HL-60 (cell line): ENCODE results near the gene VPS41.

ENCODE experiments used
- DNase-seq, 2 experiments: peaks; one replicate each; pipeline ENCODE4 v3.0.0-alpha.2; 2010 to 2020; ENCODE audit warnings: low read depth in 1 of 2, low spot score in 1 of 2
- H3K27ac ChIP-seq: fragments of 250-450 bp; sonication (Bioruptor Pico); replicated peaks from 2 replicates; pipeline ENCODE4 v1.5.1; 2020; ENCODE audit warnings: mild to moderate bottlenecking, moderate library complexity
- H3K27me3 ChIP-seq: fragments of 250-450 bp; sonication (Bioruptor Pico); 2 replicates; pipeline ENCODE4 v1.5.1; 2021; ENCODE audit warnings: mild to moderate bottlenecking, moderate library complexity; ENCODE audit not compliant: insufficient read depth, poor library complexity, severe bottlenecking
- H3K4me3 ChIP-seq: replicated peaks from 2 replicates; pipeline ENCODE4 v1.5.1; 2011; ENCODE audit warnings: mild to moderate bottlenecking, control low read depth, low read length; ENCODE audit not compliant: insufficient read depth
- GABPA ChIP-seq: IDR thresholded peaks from 2 replicates; pipeline ENCODE4 v1.6.1; 2012; ENCODE audit warnings: low read depth
- POLR2AphosphoS5 ChIP-seq: IDR thresholded peaks from 2 replicates; pipeline ENCODE4 v1.6.1; 2012; ENCODE audit warnings: low read depth
- SPI1 ChIP-seq: IDR thresholded peaks from 2 replicates; pipeline ENCODE4 v1.6.1; 2012; ENCODE audit warnings: low read depth, mild to moderate bottlenecking, borderline replicate concordance
- TF ChIP-seq, protein P1 (sequence below): IDR thresholded peaks from one replicate; pipeline ENCODE4 v1.5.1; 2011; ENCODE audit warnings: low read length, control low read depth, inconsistent platforms; ENCODE audit not compliant: insufficient read depth
- TF ChIP-seq, protein P2 (sequence below): IDR thresholded peaks from 2 replicates; pipeline ENCODE4 v1.6.1; 2012; ENCODE audit warnings: low read depth; ENCODE audit not compliant: insufficient replicate concordance

VPS41 gene

DNA sequence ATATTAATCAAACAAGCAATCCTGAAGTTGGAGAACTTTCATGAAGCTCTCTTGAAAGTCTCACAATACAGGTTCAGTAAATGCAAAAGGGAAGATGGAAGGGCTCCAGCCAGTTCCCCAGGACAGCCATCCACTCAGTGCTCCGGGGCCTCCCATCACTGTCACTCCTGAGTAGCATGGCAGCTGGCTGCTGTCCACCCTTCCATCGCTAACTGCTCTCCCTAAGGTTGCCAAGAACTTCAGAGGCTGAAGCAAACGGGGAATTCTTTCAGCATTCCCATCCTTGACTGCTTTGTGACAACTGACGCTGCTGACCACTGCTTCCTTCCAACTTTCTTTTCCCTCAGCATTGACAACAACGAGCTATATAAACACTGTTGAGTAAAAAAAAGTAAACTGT, 69.1 kb downstream of the VPS41 start:
- DNase-seq: no peak
- Histone ChIP-seq H3K27ac (no peak overlapping the region), H3K27me3 (no peaks in the 10 kb centered on the region), H3K4me3 (no peak overlapping the region)
- TF ChIP-seq POLR2AphosphoS5: no peak

DNA sequence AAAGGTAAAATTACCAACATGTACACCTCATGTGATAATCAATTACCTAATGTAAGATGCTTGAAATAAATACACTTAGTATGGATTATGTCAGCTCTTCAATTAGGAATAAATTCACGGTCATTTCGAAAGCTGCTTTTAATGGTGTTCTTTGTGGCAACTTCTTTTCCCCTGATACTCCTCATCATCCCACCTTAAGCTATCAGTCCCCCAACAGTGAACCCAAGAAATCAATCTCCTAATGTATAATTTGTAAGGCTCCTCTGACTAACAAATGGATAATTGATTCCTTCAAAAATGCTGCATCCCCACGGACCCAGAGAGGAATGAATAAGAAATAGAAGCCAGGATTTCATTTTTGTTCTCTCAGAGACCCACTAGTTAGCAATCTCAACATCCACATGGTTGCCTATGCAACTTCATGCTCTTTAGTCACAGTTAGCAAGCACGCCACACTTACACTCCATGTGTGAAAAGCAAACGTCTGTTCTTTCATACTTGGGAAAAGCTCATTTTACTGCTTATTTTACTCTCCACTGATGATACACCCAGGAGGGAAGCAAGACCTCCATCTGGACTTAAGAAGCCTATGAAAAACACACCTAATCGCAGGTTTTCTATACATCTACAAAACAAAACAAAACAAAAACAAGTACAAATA, 70.1 kb downstream of the VPS41 start:
- TF ChIP-seq GABPA (no peak), POLR2AphosphoS5 (no peak), SPI1 (no peak)
- TF ChIP-seq, protein P1, sequence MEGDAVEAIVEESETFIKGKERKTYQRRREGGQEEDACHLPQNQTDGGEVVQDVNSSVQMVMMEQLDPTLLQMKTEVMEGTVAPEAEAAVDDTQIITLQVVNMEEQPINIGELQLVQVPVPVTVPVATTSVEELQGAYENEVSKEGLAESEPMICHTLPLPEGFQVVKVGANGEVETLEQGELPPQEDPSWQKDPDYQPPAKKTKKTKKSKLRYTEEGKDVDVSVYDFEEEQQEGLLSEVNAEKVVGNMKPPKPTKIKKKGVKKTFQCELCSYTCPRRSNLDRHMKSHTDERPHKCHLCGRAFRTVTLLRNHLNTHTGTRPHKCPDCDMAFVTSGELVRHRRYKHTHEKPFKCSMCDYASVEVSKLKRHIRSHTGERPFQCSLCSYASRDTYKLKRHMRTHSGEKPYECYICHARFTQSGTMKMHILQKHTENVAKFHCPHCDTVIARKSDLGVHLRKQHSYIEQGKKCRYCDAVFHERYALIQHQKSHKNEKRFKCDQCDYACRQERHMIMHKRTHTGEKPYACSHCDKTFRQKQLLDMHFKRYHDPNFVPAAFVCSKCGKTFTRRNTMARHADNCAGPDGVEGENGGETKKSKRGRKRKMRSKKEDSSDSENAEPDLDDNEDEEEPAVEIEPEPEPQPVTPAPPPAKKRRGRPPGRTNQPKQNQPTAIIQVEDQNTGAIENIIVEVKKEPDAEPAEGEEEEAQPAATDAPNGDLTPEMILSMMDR: no peak
- TF ChIP-seq, protein P2, sequence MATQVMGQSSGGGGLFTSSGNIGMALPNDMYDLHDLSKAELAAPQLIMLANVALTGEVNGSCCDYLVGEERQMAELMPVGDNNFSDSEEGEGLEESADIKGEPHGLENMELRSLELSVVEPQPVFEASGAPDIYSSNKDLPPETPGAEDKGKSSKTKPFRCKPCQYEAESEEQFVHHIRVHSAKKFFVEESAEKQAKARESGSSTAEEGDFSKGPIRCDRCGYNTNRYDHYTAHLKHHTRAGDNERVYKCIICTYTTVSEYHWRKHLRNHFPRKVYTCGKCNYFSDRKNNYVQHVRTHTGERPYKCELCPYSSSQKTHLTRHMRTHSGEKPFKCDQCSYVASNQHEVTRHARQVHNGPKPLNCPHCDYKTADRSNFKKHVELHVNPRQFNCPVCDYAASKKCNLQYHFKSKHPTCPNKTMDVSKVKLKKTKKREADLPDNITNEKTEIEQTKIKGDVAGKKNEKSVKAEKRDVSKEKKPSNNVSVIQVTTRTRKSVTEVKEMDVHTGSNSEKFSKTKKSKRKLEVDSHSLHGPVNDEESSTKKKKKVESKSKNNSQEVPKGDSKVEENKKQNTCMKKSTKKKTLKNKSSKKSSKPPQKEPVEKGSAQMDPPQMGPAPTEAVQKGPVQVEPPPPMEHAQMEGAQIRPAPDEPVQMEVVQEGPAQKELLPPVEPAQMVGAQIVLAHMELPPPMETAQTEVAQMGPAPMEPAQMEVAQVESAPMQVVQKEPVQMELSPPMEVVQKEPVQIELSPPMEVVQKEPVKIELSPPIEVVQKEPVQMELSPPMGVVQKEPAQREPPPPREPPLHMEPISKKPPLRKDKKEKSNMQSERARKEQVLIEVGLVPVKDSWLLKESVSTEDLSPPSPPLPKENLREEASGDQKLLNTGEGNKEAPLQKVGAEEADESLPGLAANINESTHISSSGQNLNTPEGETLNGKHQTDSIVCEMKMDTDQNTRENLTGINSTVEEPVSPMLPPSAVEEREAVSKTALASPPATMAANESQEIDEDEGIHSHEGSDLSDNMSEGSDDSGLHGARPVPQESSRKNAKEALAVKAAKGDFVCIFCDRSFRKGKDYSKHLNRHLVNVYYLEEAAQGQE: no peak
- Histone ChIP-seq H3K27me3 (no peaks in the 10 kb centered on the region), H3K4me3 (no peak overlapping the region), H3K27ac (no peak overlapping the region)
- DNase-seq: no peak

DNA sequence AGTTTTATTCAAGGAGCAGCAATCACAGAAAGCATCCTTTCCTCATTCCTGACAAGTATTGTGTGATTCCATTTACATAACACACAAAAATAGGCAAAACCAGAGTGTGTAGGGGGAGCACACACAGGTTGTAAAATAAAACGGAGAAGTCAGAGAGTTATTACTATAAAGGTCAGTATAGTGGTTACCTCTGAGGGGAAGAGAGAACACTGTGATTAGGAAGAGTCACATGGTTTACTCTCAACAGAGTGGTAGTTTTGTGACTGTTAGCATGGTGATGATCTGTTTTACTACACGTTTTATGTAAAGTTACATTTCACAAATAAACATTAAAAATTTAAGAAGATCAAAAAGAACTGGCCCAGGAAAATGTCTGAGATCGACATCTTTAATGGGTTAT, 74.6 kb downstream of the VPS41 start:
- TF ChIP-seq, protein P1: no peak
- TF ChIP-seq GABPA: no peak
- TF ChIP-seq, protein P2: no peak
- no peak for TF ChIP-seq SPI1
- TF ChIP-seq POLR2AphosphoS5: no peak
- Histone ChIP-seq H3K4me3 (no peak overlapping the region), H3K27me3 (no peaks in the 10 kb centered on the region), H3K27ac (no peak overlapping the region)
- DNase-seq: no peak

DNA sequence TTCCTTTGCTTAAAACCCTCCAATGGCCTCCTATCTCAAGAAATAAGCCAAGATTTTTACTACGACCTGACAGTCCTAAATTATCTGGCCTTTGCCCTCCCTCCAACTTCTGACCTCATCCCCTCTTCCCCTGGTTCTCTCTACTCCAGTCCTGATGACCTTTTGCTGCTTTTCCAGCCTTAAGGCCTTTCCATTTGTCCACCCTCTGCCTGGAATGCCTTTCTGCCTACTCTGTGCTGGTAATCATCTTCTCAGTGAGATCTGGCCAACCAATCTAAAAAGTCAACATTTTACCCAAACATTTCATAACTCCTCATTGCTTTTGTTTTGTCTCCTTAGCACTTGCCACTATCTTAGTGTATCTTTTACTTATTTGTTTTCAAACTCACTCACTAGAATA, 75.7 kb downstream of the VPS41 start:
- TF ChIP-seq, protein P2: no peak
- TF ChIP-seq POLR2AphosphoS5: no peak
- TF ChIP-seq GABPA: no peak
- no peak for TF ChIP-seq SPI1
- TF ChIP-seq, protein P1: no peak
- no peaks in the 10 kb centered on the region for H3K27me3 ChIP-seq
- H3K27ac ChIP-seq: no peak overlapping the region
- no peak for DNase-seq
- no peak overlapping the region for H3K4me3 ChIP-seq
